GM23248 (cell line): ENCODE measurements around the gene CNOT1.

Experiments
- EZH2 ChIP-seq: fragments of 200-600 bp; sonication (generic); IDR thresholded peaks from 2 replicates; pipeline ENCODE4 v1.6.1; 2018; ENCODE audit warnings: antibody characterized with exemption, mild to moderate bottlenecking; ENCODE audit not compliant: insufficient read depth, poor library complexity, severe bottlenecking
- EZH2phosphoT487 ChIP-seq: fragments of 200-600 bp; sonication (generic); IDR thresholded peaks from 2 replicates; pipeline ENCODE4 v1.6.1; 2018; ENCODE audit warnings: antibody characterized with exemption, moderate library complexity, mild to moderate bottlenecking, low read depth; ENCODE audit not compliant: insufficient read depth

GRCh38 chr16:58665200-58665599 lies 35.6 kb upstream of the CNOT1 start:
- TF ChIP-seq EZH2phosphoT487 = no peak
- no peak for TF ChIP-seq EZH2
